Activated CD8-positive, alpha-beta T cell treated with anti-CD3 and anti-CD28 coated beads for 36 hours (primary cell): Measurements from ENCODE around the gene KCND3. TPM values are rescaled to one million over a fixed set of nuclear protein-coding genes. Genes with fewer than 3 reads are reported as not detected.

ENCODE experiments used
- ATAC-seq: fragments of 200-7000 bp; cut with Tn5 transposase; one replicate; pipeline ENCODE4 v1.10.0; 2021; ENCODE audit warnings: mild to moderate bottlenecking, moderate library complexity
- CTCF ChIA-PET: fragments of 350-600 bp; sonication (Branson Sonifier 250); formaldehyde crosslinking; loops from one replicate; lab custom pipeline; 2021; ENCODE audit warnings: antibody characterized with exemption; lab: Charles Lee
- POLR2A ChIA-PET: fragments of 350-600 bp; sonication (Branson Sonifier 250); formaldehyde crosslinking; loops from one replicate; lab custom pipeline; 2021; ENCODE audit warnings: antibody characterized with exemption; lab: Charles Lee
- DNase-seq: peaks from one replicate; pipeline ENCODE4 v3.0.0-alpha.2; 2020
- H3K27ac Mint-ChIP-seq: one replicate; pipeline ENCODE4 v1.8.0; 2021; ENCODE audit warnings: mild to moderate bottlenecking, mixed read lengths
- H3K27me3 Mint-ChIP-seq: one replicate; pipeline ENCODE4 v1.8.0; 2021; ENCODE audit warnings: mixed read lengths
- H3K36me3 Mint-ChIP-seq: one replicate; pipeline ENCODE4 v1.8.0; 2021; ENCODE audit warnings: low read depth, mixed read lengths
- H3K4me1 Mint-ChIP-seq: one replicate; pipeline ENCODE4 v1.8.0; 2021; ENCODE audit warnings: low read depth, mixed read lengths
- H3K4me3 Mint-ChIP-seq: one replicate; pipeline ENCODE4 v1.8.0; 2021; ENCODE audit warnings: mild to moderate bottlenecking, moderate library complexity, mixed read lengths
- H3K9me3 Mint-ChIP-seq: one replicate; pipeline ENCODE4 v1.8.0; 2021; ENCODE audit warnings: mixed read lengths
- intact Hi-C: fragments of 100-400 bp; cut with micrococcal nuclease; formaldehyde crosslinking; loops from one replicate; pipeline ENCODE4 v1.10.0; 2022
- total RNA-seq, 2 experiments: library from RNA; stranded (reverse); gene quantifications; one replicate each; pipeline ENCODE4 v1.2.3, GENCODE V29; 2021
- TF ChIP-seq, protein P1 (sequence below): fragments of 200-600 bp; IDR thresholded peaks from one replicate; pipeline ENCODE4 v1.8.0; 2022; ENCODE audit warnings: antibody characterized with exemption, mild to moderate bottlenecking

The KCND3 gene
- total RNA-seq, 2 experiments from 2014 or later = not detected

DNA sequence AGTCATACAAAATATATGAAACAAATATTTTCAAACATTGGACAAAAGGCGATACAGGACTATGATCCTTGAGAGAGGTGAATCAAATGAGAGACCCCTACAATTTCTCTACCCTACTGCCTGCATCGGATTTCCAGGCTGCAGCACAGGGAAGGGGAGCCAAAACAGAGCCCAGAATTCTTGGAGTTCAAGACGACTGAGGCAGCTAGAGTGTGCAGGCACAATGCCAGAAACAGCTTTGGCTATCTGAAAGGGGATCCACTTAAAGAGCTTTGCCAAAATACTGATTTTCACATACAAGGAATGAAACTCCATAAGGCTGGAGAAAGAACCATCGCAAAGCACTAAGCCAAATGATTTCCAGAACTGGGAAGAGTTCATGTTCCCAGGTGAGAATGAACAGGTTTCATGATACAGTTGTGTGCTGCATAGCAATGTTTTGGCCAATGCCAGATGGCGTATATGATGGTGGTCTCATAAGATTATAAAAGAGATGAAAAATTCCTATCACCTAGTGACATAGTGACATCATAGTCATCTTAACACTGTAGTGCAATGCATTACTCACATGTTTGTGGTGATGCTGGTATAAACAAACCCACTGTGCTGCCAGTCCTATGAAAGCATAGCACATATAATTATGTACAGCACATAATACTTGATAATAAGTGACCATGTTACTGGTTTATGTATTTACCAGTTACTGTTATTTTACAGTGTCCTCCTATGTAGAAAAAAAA, 77.5 kb downstream of the KCND3 start:
- H3K27me3 Mint-ChIP-seq = peaks cover 17% of the 10 kb centered on the region
- POLR2A ChIA-PET = no interaction called here

DNA sequence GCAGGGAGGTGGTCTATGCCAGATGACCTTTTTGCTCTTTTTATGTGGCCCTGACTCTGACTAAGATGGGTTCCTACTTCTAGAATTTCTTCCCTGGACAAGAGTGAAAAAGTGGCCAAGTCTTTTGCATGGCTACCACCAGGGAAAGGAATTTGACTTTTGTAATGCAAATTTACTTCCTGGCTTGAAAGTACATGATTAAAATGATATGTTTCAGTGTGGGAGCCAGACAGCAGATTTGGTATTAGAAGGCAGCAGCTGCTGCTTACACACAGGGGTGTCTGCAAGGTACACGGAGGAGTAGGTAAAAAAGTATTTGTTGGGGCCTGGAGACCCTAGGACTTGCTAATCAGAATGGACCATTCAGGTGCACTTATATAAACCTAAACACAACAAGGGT, 78.4 kb downstream of the KCND3 start:
- no peak overlapping the region for H3K4me3 Mint-ChIP-seq
- H3K9me3 Mint-ChIP-seq = peaks cover 3% of the 10 kb centered on the region
- POLR2A ChIA-PET = no interaction called here
- H3K27me3 Mint-ChIP-seq = peaks cover 22% of the 10 kb centered on the region
- no peak for ATAC-seq
- intact Hi-C loops = no loop called here
- DNase-seq = no peak
- no peak overlapping the region for H3K27ac Mint-ChIP-seq
- H3K36me3 Mint-ChIP-seq = no peaks in the 10 kb centered on the region
- no peaks in the 10 kb centered on the region for H3K4me1 Mint-ChIP-seq
- TF ChIP-seq, protein P1, sequence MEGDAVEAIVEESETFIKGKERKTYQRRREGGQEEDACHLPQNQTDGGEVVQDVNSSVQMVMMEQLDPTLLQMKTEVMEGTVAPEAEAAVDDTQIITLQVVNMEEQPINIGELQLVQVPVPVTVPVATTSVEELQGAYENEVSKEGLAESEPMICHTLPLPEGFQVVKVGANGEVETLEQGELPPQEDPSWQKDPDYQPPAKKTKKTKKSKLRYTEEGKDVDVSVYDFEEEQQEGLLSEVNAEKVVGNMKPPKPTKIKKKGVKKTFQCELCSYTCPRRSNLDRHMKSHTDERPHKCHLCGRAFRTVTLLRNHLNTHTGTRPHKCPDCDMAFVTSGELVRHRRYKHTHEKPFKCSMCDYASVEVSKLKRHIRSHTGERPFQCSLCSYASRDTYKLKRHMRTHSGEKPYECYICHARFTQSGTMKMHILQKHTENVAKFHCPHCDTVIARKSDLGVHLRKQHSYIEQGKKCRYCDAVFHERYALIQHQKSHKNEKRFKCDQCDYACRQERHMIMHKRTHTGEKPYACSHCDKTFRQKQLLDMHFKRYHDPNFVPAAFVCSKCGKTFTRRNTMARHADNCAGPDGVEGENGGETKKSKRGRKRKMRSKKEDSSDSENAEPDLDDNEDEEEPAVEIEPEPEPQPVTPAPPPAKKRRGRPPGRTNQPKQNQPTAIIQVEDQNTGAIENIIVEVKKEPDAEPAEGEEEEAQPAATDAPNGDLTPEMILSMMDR = no peak
- CTCF ChIA-PET = no interaction called here

More for the DNA sequence above, 77.5 kb downstream of the KCND3 start:
- DNase-seq (no peak), ATAC-seq (no peak)
- TF ChIP-seq, protein P1 = no peak
- H3K4me3 Mint-ChIP-seq = no peak overlapping the region
- intact Hi-C loops = no loop called here
- H3K4me1 Mint-ChIP-seq = no peaks in the 10 kb centered on the region
- H3K9me3 Mint-ChIP-seq = peaks cover 3% of the 10 kb centered on the region
- H3K36me3 Mint-ChIP-seq = no peaks in the 10 kb centered on the region
- no peak overlapping the region for H3K27ac Mint-ChIP-seq
- CTCF ChIA-PET = no interaction called here

DNA sequence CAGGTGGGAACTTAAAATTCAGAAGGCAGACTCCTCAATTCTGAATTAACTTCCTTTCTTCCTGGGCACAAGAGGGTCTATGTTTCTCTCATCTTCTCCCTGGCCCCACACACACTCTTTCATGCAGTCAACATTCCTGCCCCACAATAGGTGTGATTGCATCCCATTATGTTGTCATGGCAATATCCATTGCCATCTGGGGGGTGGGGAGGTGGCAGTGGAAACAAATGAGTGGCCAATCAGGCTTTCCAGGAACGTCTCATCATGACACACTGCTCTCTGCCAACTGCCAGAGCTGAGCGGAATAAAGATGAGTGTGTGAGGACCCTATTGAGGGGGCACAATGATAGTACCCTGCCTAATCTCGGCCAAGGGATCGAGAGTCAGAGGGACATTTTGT, 80.4 kb downstream of the KCND3 start:
- ChIA-PET CTCF (no interaction called here), POLR2A (interaction anchor here (0.5 kb wide), 1 partner anchor 89 kb away, joined by 3 read pairs; no protein-coding TSS in a partner anchor)
- Mint-ChIP-seq H3K27ac (no peak overlapping the region), H3K9me3 (no peaks in the 10 kb centered on the region), H3K27me3 (peaks cover 18% of the 10 kb centered on the region), H3K36me3 (no peaks in the 10 kb centered on the region), H3K4me1 (peaks cover 2% of the 10 kb centered on the region), H3K4me3 (no peak overlapping the region)
- TF ChIP-seq, protein P1 = no peak
- DNase-seq = no peak
- ATAC-seq = no peak
- intact Hi-C loops = no loop called here

DNA sequence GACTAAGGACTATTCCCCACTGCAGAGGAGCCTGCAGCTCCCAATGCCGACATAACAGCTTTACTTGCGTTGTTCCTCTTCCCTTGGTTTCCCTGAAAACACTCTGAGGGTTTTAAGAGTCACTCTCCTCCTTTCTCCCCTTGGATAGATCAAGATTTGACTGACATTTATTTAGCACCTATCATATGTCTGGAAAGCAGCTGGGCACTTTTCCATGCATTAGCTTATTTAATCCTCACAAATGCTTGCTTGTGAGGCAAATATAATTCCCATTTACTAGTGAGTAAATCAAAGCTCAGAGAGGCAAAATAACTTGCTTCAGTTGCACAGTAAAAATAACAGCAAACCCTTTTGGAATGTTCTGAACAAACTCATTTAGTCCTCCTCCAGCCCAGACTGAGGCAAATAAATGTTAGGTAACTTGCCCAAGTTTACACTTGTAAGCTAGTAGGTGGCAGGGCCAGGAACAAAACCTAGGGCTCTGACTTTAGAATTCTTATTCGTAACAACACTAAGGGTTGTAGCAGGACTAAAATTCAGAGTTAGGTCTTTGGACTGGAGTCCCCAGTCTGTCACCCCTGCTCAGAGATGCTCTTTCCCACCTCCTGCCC, 81.4 kb downstream of the KCND3 start:
- no peaks in the 10 kb centered on the region for H3K36me3 Mint-ChIP-seq
- H3K27me3 Mint-ChIP-seq = peaks cover 17% of the 10 kb centered on the region
- TF ChIP-seq, protein P1 = no peak
- ChIA-PET CTCF (no interaction called here), POLR2A (no interaction called here)
- ATAC-seq (no peak), DNase-seq (no peak)
- H3K4me1 Mint-ChIP-seq = peaks cover 2% of the 10 kb centered on the region
- H3K4me3 Mint-ChIP-seq = no peak overlapping the region
- intact Hi-C loops = no loop called here
- H3K9me3 Mint-ChIP-seq = no peaks in the 10 kb centered on the region
- H3K27ac Mint-ChIP-seq = no peak overlapping the region

DNA sequence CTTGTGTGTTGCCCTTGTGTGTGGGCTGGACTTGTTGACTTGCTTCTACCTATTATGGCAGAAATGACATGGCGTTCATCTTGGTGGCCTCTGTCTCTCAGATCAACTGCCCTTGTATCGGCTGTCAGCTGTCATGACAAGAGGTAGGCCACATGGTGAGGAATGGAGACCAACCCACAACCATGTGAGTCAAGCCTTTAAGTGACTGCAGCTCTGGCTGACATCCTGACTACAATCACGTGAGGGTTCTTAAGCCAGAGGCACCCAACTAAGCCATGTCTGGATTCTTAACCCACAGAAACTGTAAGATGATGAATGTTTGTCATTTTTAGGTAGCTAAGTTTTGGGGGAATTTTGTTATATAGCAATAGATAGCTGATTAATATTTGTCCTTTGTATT, 82.1 kb downstream of the KCND3 start:
- CTCF ChIA-PET = no interaction called here
- TF ChIP-seq, protein P1 = no peak
- ATAC-seq (no peak), DNase-seq (no peak)
- intact Hi-C loops = no loop called here
- Mint-ChIP-seq H3K27me3 (peaks cover 17% of the 10 kb centered on the region), H3K36me3 (no peaks in the 10 kb centered on the region), H3K4me3 (no peak overlapping the region), H3K4me1 (peaks cover 2% of the 10 kb centered on the region), H3K9me3 (no peaks in the 10 kb centered on the region), H3K27ac (no peak overlapping the region)
- POLR2A ChIA-PET = no interaction called here
